HG03095 (cell line): ENCODE results near the gene GAPVD1.
"Not testable (repeated sequence)": the region's sequence is repeated elsewhere in the genome, so short reads cannot be mapped to it uniquely, and the experiment has no call there.

Source experiments
- ATAC-seq: cut with Tn5 transposase; IDR thresholded peaks from one replicate; pipeline ENCODE4 v1.9.1; 2021; ENCODE audit warnings: moderate library complexity; ENCODE audit not compliant: unreplicated experiment

The GAPVD1 gene

DNA sequence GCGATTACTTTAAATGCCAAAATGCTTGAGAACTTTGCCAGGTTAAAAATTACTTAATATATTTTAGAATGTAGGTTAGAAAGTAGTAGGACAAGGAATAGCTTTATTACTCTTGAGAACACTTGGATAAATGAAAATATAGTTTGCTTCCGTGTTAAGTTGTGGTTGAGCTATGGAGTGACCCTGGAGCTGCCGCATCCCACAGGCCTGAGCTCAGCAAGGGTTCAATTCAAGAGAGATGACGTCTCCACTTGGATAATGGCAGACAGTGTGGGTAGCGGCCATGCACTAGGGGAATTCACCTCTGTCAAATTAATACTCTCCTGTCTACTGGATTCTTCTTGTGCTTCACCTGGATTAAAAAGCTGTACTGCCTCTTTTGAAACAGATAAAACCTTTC, 105.0 kb downstream of the GAPVD1 start:
- ATAC-seq: no peak

DNA sequence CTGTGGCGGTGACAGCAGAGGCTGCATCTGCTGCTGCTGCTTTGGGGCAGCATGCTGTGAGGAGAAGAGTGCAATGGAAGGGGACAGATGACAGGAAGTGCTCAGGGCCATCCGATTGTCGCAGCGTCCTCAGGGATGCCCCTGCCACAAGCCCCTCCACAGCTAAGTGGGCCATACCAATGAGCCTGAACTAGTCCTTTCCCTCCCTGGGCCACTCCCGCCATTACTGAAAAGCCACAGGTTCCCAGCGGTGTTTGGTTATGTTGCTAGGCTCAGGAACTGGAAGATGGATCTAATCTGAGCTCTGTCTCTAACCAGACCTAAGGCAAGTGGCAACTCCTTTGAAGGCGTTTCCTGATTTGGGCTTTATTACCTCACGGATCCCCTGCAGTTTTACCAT, 109.2 kb downstream of the GAPVD1 start:
- ATAC-seq: no peak

DNA sequence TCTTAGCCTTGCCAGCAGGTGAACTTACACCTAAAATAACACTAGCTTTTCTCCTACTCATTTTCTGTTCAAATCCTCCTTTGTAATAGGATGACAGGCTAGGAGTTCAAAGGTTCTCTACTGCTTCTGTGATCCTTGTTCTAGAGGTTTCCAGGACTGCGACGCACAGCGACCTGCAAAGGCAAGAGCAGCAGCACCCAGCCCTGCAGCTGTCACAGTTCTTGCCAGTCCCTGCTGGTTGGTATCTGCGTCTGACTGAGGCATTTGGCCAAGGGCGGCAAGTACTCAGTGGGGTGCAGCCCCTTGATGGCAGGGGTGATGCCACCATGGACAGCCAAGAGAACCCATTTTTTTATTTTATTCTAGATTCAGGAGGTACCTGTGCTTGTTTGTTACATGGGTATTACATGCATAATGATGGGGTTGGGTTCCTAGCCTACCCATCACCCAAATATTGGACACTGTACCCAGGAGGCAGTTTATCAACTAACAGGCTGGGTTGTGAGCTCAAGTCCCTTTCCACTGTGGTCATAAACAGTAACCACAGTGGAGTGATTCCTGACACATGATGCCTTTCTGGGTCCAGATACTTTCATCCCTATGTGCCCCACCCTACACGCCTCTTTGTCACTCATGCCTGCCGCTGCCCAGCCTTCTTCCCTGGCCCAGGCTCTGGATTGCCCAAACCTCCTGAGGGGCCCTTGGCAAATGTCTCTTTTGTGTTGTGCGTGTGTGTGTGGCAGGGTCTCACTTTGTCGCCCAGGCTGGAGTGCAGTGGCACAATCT, 111.0 kb downstream of the GAPVD1 start:
- no peak for ATAC-seq

DNA sequence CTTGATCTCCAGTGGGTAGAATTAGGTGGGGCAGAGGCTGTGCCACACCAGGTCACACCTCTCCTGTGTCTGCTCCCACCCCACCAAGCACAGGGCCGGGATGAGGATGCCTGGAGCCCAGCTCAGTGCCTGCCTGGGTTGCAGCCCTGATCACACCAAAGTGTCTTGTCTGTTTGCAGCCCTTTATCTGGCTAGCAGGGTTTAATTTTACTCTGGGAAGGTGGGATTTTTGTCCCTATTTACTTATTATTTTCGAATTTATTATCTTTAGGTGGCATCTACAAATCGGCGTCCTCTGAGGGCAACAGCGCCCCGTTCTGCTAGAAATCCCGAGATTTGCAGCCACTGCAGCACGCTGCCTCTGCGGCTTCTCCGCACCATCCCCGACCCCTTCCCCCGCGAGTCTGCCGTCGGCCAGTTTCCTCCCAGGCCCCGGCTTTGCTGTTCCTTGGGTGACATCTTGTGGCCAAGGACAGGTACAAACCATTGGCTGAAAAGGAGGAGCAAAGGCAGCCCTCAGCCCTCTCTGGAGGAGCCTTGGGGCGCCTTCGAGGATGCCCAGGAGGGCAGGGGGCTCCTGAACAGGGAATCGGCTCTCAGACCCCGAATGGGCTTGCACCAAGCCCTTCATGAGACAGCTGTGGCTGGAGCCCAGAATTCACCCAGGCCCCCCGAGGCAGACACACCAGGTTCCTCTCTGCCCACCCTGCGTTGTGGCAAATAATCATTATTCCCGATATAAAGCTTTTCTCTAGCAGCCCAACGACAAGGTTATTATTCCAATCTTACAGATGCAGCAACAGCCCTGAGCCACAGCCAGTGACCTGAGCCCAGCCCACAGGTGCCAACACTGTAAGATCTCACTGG, 113.0 kb downstream of the GAPVD1 start:
- ATAC-seq: no peak

DNA sequence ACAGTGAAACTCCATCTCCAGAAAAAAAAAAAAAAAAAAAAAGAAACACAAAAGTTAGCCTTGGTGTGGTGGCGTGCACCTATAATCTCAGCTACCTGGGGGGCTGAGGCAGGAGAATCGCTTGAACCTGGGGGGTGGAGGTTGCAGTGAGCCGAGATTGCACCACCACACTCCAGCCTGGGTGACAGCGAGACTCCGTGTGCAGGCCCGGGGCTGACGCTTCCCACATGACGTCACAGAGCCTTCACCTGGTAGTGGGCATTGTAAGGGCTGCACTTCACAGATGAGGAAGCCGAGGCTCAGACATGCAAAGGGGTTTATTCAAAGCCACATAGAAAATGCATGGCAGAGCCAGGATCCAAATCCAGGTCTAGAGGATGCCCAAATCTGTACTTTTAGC, 114.2 kb downstream of the GAPVD1 start:
- no peak for ATAC-seq

DNA sequence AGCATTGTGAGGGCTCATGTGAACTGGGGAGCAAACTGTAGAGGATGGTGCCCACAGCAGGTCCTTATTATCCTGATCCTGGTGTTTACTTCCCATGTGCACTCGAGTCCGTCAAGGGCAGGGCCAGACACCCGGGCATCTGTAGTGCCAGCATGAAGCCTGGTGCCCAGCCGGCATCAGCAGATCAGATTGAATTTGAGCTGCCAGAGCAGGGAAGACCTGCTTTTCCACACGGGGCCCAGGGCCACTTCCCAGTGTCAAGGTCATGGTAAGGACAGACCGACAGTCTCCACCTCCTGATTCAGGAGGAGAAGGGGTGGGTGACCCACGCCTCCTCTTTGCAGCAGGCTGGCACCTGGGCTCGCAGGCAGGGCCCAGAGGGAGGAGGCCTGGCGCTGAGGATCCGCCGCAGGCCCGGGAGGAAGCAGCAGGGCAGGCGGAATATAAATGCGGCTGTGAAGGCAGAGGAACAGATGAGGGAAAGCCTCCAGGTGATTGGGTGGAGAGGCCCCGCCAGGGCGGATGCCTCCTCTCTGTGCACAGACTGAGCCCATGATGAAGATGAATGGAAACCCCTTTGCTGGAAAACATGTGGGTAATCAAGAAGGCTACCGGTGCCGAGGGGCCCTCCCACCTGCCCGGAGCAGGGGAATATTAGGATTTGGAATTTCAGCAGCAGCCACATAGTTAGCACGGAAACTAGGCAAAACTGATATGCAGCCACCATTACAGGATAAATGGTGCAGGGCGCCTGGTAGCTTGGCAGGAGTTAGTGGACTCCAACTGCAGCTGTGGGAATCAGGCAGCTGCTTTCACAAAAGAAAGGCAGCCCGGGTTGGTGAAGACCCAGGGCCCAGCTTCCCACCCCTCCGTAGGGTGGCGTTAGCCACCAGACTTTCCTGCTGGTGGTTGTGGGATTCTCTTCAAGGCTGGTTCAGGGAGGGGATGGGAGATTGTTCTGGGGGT, 114.9 kb downstream of the GAPVD1 start:
- no peak for ATAC-seq

DNA sequence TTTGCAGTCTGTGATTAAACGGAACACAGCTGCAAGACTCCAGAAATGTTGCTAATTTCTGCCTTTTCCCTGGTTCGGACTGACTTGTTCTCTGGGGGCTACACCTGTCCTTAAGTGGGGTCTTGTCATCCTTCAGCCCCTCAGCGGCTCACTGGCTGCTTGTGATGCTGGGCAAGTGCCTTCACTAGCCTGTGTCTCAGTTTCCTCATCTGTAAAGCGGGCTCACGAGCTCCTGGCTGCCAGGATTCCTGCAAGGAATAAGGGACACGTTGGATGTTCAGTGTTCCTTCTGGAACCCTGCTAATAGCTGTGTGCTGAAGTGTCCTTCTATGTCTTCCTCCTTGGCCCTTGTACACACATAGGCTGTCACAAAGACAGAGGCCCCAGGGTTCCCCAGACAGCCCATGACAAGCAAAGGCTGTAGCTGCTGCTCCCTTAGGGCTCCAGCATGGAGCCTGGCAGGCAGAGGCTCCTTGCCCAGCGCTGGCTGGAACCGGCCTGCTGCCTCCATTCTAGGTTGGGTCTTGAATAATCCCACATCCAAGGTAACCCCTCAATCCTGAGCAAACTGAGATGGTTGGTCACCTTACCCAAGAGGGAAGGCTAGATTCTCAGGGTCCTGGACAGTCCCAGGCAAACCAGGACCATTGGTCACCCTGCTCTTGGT, 116.1 kb downstream of the GAPVD1 start:
- ATAC-seq: no peak

DNA sequence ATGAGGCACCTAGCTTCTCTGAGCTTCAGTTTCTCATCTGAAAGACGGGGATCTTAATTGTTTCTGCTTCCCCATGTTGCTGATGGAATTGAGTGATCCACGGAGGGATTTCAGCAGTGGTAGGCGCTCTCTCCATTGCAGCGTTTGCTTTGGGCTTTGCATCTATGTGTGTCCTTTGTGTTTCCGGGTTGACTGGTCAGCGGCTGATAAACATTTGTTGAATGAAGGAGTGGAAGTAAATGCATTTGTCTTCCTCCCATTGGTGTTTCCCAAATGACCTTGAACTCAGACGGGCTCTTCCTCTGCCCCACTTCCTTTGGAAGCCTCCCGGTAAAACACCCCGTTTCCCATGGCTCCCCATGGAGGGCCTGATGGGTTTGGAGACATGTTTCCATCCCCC, 117.2 kb downstream of the GAPVD1 start:
- ATAC-seq: no peak

DNA sequence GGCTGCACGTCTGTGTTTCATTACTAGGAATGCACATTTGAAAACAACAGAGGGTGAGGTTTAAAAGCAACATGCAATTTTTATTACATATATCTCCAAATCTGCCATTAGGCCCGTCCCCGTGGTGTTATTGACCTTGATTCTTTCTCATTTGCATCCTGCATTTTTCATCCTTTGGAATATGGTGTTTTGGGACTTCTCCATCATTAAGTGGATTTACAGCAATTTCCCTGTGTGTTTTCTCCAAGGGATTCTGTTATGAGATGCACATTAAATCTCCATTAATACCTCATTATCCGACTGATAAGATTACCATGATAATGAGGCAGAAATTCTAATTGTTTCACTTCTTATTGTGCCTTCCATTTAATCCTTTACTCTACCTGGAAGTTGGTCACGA, 117.6 kb downstream of the GAPVD1 start:
- no peak for ATAC-seq

DNA sequence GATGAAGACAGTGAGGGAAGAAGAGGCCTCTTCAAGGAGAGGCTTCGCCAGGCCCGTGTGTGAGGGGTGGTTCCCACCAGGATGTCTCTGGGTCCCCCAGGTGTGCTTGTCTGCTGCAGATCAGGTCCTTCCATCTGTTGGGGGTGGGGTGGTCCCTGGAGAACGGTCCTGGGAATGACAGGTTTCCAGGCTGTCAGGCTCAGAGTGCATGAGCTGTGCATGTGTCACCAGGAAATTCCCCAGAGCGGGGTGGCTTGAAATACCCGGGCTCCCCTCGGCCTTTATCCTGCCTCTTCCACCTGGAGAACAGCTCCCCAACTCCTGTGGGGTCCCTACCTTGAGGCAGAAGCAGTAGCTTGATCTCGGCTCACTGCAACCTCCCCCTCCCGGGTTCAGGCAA, 118.8 kb downstream of the GAPVD1 start:
- no peak for ATAC-seq

DNA sequence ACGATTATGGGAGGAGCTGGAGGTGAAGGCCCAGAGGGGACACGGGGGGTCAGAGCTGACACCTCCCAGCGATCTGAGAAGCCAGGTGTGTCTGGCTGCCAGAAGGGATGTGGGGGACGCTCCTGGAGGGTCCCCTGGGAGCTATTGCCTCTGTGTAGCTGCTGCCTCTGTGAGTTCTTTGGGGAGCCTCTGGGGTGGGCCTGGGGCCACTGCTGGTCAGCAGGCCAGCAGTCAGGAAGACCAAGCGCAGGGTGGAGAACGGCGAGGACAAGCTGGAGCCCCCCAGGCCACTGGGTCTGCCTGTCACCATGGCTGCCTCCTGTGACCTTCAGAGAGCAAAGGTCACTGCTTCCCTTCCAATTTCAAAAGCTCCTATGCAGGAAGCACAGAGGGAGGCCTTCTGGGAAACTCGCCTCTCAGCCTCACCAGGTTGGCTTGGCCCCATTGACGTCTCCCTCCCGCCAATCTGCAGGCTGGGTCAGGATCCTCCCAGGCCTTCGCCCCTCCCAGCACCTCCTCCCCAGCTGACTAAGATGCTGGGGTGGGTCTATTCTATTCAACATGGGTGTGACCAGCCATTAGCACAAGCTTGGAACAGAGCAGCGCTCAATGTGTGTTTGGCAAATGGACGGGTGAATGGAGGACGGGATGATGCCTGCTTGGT, 126.4 kb downstream of the GAPVD1 start:
- no peak for ATAC-seq

DNA sequence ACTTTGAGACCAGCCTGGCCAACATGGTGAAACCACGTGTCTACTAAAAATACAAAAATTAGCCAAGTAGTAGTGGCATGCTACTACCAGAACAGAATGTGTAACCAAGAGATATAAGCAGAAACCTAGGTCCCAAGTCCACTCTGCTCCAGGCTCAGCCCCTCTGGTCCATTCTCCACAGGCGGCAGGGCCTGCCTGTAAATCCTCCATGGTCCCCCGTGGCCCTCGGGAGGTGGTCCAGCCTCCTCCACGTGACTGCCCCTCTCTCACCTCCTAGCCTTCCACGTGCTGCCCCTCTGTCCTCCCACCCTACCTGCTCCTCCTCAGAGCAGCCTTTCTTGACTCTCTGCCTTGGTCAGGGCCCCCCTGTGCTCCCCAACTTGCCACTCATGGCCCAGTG, 127.4 kb downstream of the GAPVD1 start:
- ATAC-seq: no peak

DNA sequence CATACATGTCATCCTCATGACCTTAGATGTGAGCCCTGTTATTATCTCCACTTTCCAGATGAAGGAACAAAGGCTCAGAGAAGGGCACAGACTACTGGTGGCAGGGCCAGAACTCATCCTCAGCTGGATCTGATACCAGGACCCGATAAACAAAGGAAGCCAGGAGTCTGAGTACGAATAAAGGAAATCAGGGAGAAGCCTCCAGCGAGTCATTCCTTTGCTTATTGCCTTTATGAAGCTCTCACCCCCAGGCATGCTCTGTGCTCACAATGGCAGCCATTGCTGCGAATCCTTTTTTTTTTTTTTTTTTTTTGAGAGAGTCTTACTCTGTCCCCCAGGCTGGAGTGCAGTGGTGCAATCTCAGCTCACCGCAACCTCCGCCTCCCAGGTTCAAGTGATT, 130.1 kb downstream of the GAPVD1 start:
- ATAC-seq: no peak

DNA sequence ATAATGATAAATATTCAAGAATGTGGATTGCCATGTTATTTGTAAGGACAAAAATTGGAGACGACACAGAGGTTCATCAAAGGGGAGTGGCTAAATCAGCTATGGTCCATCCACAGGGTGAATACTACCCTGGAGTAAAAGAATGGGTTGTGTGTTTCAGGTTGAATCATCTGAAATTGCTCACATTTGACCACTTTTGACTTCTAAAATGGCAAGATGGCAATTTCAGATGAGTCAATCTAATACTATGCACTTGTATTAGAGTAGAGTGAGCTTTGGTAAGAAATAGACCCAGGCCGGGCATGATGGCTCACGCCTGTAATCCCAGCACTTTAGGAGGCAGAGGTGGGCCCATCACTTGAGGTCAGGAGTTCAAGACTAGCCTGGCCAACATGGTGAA, 131.8 kb downstream of the GAPVD1 start:
- no peak for ATAC-seq

DNA sequence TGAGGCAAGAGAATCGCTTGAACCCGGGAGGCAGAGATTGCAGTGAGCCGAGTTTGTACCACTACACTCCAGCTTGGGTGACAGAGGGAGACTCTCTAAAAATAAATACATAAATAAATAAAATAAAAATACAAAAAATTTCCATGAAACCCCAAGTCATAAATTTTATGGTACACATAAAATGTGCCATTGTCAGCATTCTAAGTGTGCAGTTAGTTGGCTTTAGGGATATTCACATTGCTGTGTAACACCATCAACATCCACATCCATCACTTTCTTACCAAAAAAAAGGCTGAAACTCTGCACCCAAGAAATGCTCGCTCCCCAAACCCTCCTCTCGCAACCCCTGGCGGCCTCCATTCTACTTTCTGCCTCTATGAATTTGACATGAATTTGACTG, 135.2 kb downstream of the GAPVD1 start:
- ATAC-seq: no peak

DNA sequence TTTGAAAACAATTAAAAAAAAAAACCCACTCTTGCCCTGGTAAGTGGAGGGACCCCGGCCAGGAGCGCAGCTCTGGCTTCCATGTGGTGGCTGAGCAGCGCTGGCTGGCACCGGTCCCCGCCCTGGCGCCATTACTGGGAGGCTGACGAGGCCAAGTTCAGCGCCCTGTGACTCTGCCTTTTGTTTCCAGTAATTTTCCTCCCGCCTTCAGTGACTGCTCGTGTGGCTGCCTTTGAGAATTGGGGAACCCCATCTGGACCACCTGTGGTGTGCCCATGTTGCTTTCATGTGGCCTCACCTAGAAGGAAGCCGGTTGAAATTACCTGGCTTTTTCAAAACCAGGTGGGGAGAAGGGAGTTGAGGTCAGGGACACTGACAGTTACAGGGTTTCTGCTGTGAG, 136.1 kb downstream of the GAPVD1 start:
- no peak for ATAC-seq

DNA sequence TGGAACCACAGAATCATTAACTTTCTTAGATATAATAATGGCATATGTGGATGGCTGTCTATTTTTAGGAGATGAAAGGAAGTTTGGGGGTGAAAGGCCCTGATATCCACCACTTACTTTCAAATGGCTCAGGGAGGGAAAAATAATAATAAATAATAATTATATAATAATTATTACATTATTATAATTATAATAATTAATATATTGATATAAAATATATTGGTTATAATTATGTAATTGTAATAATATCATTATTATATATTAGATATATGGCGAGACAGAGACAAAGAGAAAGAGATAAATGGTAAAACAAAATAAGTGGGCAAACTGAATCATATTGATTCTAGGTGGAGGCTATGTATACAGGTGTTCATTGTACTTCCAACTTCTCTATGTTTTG, 136.6 kb downstream of the GAPVD1 start:
- ATAC-seq: no peak

DNA sequence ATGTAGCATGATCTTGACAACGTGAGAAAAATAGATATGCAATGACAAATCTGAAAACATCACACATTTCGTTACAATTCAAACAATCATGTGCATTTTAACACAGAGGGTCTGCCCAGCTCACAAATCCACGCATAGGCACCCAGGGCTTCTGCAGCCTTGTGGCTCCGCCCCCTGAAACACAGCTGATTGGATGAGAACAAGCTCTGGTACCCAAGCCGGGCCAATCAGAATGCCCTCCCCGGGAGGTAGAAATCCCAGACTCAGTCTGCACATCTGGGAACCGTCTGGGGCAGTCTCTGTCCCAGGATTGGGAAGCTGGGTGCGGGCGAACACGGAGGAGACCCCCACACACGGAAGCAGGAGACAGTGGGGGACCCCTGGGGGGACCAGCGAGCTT, 137.5 kb downstream of the GAPVD1 start:
- no peak for ATAC-seq

DNA sequence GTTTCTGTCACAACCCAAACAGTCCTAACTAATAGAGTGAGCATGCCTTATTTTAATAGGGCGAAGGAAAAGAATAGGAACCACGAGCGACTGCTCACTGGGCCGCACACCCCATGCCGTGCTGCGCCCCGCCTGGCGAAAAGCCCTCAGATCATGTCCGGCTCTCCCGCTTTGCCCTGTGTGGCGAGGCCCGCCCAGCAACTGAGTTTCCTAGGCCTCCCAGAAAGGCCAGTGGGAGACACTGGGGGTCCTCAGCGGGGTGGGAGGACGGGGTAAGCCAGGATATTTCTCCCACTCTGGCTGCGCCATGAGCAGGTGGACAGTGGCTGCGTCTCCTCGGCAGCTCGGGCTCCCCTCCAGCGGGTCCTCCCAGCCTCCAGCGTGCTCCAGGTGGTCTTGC, 138.0 kb downstream of the GAPVD1 start:
- no peak for ATAC-seq

DNA sequence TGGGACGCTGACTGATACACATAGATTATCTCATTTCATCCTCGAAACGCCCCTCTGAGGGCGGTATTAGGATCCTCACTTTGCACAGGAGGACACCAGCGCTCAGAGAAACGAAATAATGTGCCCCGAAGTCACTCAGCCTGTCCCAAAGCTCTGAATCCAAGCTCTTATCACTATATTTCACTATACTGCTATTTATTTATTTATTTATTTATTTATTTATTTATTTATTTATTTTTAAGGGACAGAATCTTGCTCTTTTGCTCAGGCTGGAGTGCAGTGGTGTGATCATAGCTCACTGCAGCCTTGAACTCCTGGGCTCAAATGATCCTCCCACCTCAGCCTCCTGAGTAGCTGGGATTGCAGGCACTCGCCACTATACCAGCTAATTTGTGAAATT, 138.6 kb downstream of the GAPVD1 start:
- ATAC-seq: not testable (repeated sequence)
